Lung (tissue), 12 donors: ENCODE results near the gene CTSD. TPM values are rescaled to one million over a fixed set of nuclear protein-coding genes. Genes with fewer than 3 reads are reported as not detected.
A peak's percentile ranks its signal among the peaks of the same experiment; 100 is the strongest.

Experiments used
- ATAC-seq: fragments of 200-7000 bp; cut with Tn5 transposase; one replicate; pipeline ENCODE4 v1.9.1; 2020; ENCODE audit warnings: moderate number of reproducible peaks; ENCODE audit not compliant: insufficient read depth, low FRiP score
- DNase-seq, 3 donors: peaks; one replicate each; pipeline ENCODE4 v3.0.0-alpha.2; 2013 to 2017
- H3K27ac ChIP-seq, 2 donors: one replicate each; pipeline ENCODE4 v1.5.1; 2013; ENCODE audit warnings: mild to moderate bottlenecking in 2 of 2, moderate library complexity in 2 of 2, control low read depth in 1 of 2, inconsistent platforms in 1 of 2, low read depth in 1 of 2, low read length in 1 of 2
- H3K27me3 ChIP-seq, 3 donors: one replicate each; pipeline ENCODE4 v1.5.1; 2013; ENCODE audit warnings: low read length in 2 of 3; ENCODE audit not compliant: control insufficient read depth in 3 of 3, insufficient read depth in 3 of 3
- H3K36me3 ChIP-seq, 4 donors: one replicate each; pipeline ENCODE4 v1.5.1; 2013; ENCODE audit warnings: low read length in 4 of 4, mild to moderate bottlenecking in 1 of 4, moderate library complexity in 1 of 4; ENCODE audit not compliant: control insufficient read depth in 4 of 4, insufficient read depth in 4 of 4
- H3K4me1 ChIP-seq, 5 donors: one replicate each; pipeline ENCODE4 v1.5.1; 2013; ENCODE audit warnings: low read length in 5 of 5, mild to moderate bottlenecking in 2 of 5, moderate library complexity in 1 of 5; ENCODE audit not compliant: control insufficient read depth in 5 of 5, insufficient read depth in 5 of 5
- H3K4me3 ChIP-seq: one replicate; pipeline ENCODE4 v1.5.1; 2013; ENCODE audit warnings: mild to moderate bottlenecking, control low read depth, moderate library complexity
- H3K9ac ChIP-seq, 2 donors: one replicate each; pipeline ENCODE4 v1.5.1; 2013; ENCODE audit warnings: low read length in 2 of 2, control low read depth in 1 of 2; ENCODE audit not compliant: insufficient read depth in 1 of 2
- H3K9me3 ChIP-seq, 4 donors: one replicate each; pipeline ENCODE4 v1.5.1; 2013; ENCODE audit warnings: low read length in 3 of 4, mild to moderate bottlenecking in 1 of 4, moderate library complexity in 1 of 4; ENCODE audit not compliant: control insufficient read depth in 4 of 4, insufficient read depth in 3 of 4
- CTCF ChIP-seq: IDR thresholded peaks from 2 replicates; pipeline ENCODE4 v1.5.1; 2012; ENCODE audit warnings: mild to moderate bottlenecking; ENCODE audit errors: control extremely low read depth, extremely low read depth
- WGBS, 2 donors: extraction: QIAGEN DNeasy Blood & Tissue Kit; methylation state at CpG; one replicate each; pipeline ENCODE4 v1.1.7; 2013; 5-methylcytosine and 5-hydroxymethylcytosine counted together
- polyA plus RNA-seq, 2 donors: library from polyadenylated mRNA; stranded (reverse); fragments of 200-250 nt; gene quantifications; one replicate each; pipeline ENCODE4 v1.2.1, GENCODE V29; 2013
- total RNA-seq, 2 donors: library from RNA; depleted of rRNA in 1 of 2; stranded (reverse); fragments of >200 nt in 1 of 2; gene quantifications; one replicate each; pipeline ENCODE4 v1.2.1, GENCODE V29; 2014 to 2021
- donor health status: control.
- donor health status: control.
- donor health status: Bipolar disorder and iron deficiency.
- donor health status: healthy.
- donor health status: DM: yes; HTN: yes; CAD: no.

The CTSD gene
- total and polyA plus RNA-seq, 4 donors: 388 to 2,177 (median 1,949) TPM

DNA sequence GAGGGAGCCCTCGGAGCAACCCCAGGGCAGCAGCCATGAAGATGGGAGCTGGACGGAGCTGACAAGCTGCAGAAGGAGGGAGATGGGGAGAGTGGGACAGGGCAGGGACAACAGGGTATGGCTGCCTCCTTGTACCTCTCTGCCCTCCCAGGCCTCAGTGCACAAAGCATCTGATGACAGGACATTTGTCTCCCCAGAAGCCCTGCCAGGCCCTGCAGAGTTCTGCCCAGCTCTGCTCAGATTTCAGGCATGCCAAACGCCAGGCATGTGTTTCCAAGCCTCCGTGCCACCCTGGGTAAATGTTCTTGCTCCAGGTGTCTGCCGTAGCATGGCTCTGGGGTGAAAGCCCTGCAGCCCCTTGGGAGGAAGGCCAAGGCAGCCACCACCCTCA, 12.2 kb downstream of the CTSD start:
- H3K9ac ChIP-seq: no peak overlapping the region
- ATAC-seq: no peak
- H3K4me1 ChIP-seq: peaks cover 0 to 17% (median 0%) of the 10 kb centered on the region in 5 donors
- WGBS, 2 donors: 61 to 76% methylated on average over 5 of the region's 5 CpGs
- no peak overlapping the region for H3K27ac ChIP-seq
- no peaks in the 10 kb centered on the region for H3K9me3 ChIP-seq
- H3K4me3 ChIP-seq: no peak overlapping the region
- H3K27me3 ChIP-seq: peaks cover 0 to 22% (median 10%) of the 10 kb centered on the region in 3 donors
- no peak for TF ChIP-seq CTCF
- peaks cover 0 to 47% (median 1%) of the 10 kb centered on the region in 4 donors for H3K36me3 ChIP-seq
- DNase-seq: no peak

DNA sequence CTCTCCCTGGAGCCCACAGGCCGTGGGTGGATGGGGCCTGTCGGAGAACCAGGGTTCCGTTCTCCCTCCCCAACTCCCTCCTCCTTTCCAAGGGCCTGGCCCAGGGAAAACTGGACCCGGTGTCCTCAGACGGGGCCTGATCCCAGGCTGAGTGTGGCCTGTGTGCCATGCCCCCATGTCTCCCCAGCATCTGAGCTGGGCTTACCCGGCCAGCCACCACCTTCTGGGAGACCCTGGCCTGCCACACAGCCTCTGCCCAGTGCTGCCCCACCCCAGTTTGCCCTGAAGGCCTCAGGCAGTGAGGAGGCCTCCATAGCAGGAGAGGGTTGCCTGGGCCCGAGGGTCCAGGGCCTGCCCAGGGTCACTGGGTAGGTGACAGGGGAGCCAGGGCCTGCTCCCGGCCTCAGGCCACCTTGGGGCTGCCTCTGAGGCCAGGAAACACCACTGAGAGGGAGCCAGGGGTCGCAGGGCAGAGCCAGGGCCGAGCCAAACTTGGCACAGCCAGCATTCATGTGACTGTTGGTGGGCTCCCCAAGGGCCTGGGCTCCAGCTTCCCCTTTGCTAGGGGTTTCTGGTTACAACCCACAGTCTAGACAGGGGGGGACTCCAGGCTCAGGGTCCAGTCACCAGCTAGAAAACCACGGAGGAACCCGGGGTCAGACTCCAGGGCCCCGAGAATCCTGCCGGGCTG, 12.7 kb downstream of the CTSD start:
- Histone ChIP-seq H3K36me3 (peaks cover 0 to 42% (median 1%) of the 10 kb centered on the region in 4 donors), H3K9me3 (no peaks in the 10 kb centered on the region), H3K27me3 (peaks cover 0 to 25% (median 11%) of the 10 kb centered on the region in 3 donors), H3K27ac (peak overlapping the region in 1 of 2 donors; percentile 1), H3K4me3 (no peak overlapping the region), H3K9ac (no peak overlapping the region), H3K4me1 (peaks cover 0 to 12% (median 0%) of the 10 kb centered on the region in 5 donors)
- no peak for TF ChIP-seq CTCF
- WGBS, 2 donors: 53% methylated on average over 13 to 14 of the region's 14 CpGs
- ATAC-seq (no peak), DNase-seq (no peak)

DNA sequence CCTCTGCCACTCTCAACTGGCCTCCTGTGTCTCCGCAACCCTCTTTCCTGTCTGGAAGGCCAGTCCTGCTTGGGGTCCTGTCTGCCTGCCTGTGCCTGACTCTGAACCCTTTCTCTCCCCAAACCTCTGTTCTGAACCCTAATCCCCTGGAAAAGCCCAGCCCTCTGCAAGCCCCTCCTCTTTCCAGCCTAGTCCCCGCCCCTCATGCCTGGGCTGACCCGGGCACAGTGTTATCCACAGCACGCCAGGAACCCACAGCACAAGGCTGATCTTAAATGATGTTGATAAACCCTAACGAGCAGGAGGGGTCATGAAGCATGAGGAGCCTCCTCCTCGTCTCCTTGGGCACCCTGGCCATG, 13.3 kb downstream of the CTSD start, which contains the start of gene IFITM10:
Gene IFITM10 (minus strand): TSS at position 115 of the 359 bp plus-strand sequence. CDS start 153 bp downstream, outside the sequence.
- H3K9me3 ChIP-seq: no peaks in the 10 kb centered on the region
- ATAC-seq (no peak), DNase-seq (no peak)
- H3K27me3 ChIP-seq: peaks cover 0 to 30% (median 12%) of the 10 kb centered on the region in 3 donors
- 28 to 32% methylated on average over 6 of the region's 6 CpGs for WGBS, 2 donors
- H3K4me3 ChIP-seq: no peak within 1 kb of the TSS
- H3K27ac ChIP-seq: peak within 1 kb of the TSS in 1 of 2 donors; percentile 13
- no peak for TF ChIP-seq CTCF
- peaks cover 0 to 12% (median 0%) of the 10 kb centered on the region in 5 donors for H3K4me1 ChIP-seq
- peaks cover 0 to 37% (median 1%) of the 10 kb centered on the region in 4 donors for H3K36me3 ChIP-seq
- H3K9ac ChIP-seq: no peak within 1 kb of the TSS
